Purkinje cell (primary cell): ENCODE data around the gene OXA1L. TPM values are rescaled to one million over a fixed set of nuclear protein-coding genes. Genes with fewer than 3 reads are reported as not detected.

Experiments used
- polyA plus RNA-seq: library from polyadenylated mRNA; unstranded; fragments of >200 nt; fragmentation: Nextera tagmentation; gene quantifications from 2 replicates; pipeline ENCODE4 v1.2.1, GENCODE V29; 2014

OXA1L gene
- 55.5 and 76.9 TPM in 2 replicates for polyA plus RNA-seq

DNA sequence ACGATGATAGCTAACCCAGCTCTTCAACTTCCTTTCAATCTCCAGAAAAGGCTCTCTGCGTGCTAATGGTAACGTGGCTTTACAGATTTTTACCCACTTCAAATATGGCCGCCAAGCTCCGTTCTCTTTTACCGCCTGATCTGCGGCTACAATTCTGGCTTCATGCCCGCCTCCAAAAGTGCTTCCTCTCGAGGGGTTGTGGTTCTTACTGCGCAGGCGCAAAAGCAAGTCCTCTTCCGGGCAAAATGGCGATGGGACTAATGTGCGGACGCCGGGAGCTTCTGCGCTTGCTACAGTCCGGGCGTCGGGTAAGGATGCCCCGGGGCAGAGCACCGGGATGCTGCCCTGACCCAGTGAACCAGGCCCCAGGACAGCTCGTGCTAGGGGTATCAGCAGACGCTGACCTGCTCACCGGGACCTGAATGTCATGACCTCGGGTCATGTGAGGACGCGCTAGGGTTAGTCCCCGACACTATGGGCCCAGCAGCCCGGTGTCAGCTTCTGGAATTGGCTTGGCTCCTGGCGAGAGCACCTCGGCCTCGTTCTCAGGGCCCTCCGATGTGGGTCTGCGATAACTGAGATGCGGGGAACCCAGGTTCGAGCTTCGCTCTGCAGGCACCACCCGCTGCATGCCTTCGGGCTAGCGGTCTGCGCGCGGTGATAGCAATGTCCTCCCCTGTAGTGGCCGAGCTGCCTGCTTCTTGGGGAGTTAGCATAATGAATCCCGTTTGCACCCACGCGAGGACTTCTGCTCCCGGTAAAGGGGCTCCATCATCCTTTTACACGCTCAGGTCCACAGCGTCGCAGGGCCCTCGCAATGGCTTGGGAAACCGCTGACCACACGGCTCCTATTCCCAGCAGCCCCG, at the start of gene OXA1L:
TSS of gene OXA1L (plus strand) at position 232 of the 866 bp plus-strand sequence. CDS start at position 246, 14 bp downstream.

DNA sequence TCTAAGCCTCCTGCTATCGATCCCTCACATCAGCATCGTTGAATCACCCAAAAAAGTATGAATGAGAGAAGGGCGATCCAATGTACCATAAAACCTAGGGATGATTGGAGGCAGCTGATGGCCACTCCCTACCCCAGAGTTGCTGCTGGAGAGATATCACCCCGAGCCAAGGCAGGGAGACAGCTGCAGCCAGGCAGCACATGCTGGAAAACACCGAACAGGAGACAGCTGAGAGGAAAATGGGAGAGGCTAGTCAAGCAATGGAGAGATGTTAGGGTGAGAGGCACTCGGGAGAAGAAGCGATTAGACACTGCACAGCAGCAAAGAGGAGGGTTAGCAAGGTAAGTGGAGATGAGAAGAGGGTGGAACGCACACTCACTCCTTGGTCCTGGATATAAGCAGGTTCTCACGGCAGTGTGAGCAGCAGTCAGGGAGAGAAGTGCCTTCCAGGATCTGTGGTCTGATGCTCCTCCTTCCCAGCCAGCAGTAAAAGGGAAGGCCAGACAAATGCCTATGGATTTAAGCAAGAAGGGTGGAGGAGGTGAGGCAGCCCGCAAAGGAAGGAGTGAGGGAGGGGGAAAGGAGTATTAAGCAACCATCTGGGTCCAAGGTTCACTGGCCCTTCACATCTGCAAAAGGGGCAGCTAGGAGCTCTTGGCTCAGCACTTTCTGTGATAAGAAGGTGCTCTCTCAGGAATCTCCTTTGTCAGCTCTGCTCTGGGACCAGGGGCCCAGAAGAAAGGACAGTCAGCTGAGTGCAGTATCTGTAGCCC, 48.6 kb downstream of the OXA1L start, which contains the start of gene SLC7A7:
TSS of gene SLC7A7 (minus strand) at position 495 of the 773 bp plus-strand sequence. CDS start 2,037 bp downstream, outside the sequence.

Other genes with a start within 250 kb of the OXA1L start
- gene DAD1, start 177.5 kb upstream of the OXA1L start, polyA plus RNA-seq: 1,040 and 1,054 TPM in 2 replicates
- 4.8 and 12.5 TPM in 2 replicates for gene ABHD4, start 168.4 kb upstream of the OXA1L start, polyA plus RNA-seq
- not detected in 2 replicates for gene OR6J1, start 122.3 kb upstream of the OXA1L start, polyA plus RNA-seq
- gene SLC7A7, start 48.7 kb downstream of the OXA1L start, polyA plus RNA-seq: not detected in 2 replicates
- 86.7 and 87.3 TPM in 2 replicates for gene MRPL52, start 63.2 kb downstream of the OXA1L start, polyA plus RNA-seq
- gene MMP14, start 69.9 kb downstream of the OXA1L start, polyA plus RNA-seq: 3.8 and 4.0 TPM in 2 replicates
- 0.47 and 1.4 TPM in 2 replicates for gene LRP10, start 105.1 kb downstream of the OXA1L start, polyA plus RNA-seq
- gene REM2, start 116.5 kb downstream of the OXA1L start, polyA plus RNA-seq: not detected in 2 replicates
- gene RBM23, start 152.5 kb downstream of the OXA1L start, polyA plus RNA-seq: 27.9 and 36.6 TPM in 2 replicates
- 26.1 and 29.9 TPM in 2 replicates for gene PRMT5, start 162.7 kb downstream of the OXA1L start, polyA plus RNA-seq
- gene HAUS4, start 190.4 kb downstream of the OXA1L start, polyA plus RNA-seq: 2.6 and 4.0 TPM in 2 replicates
- gene AJUBA, start 215.9 kb downstream of the OXA1L start, polyA plus RNA-seq: 4.1 and 8.8 TPM in 2 replicates
- gene C14orf93, start 243.5 kb downstream of the OXA1L start, polyA plus RNA-seq: 1.1 and 1.4 TPM in 2 replicates